ENCODE measurements around the gene CD7. TPM values are rescaled to one million over a fixed set of nuclear protein-coding genes. Genes with fewer than 3 reads are reported as not detected.
"Not testable (repeated sequence)": the region's sequence is repeated elsewhere in the genome, so short reads cannot be mapped to it uniquely, and the experiment has no call there.

The CD7 gene
- total RNA-seq, 1 experiment from 2014 or later, result 0.93 TPM

DNA sequence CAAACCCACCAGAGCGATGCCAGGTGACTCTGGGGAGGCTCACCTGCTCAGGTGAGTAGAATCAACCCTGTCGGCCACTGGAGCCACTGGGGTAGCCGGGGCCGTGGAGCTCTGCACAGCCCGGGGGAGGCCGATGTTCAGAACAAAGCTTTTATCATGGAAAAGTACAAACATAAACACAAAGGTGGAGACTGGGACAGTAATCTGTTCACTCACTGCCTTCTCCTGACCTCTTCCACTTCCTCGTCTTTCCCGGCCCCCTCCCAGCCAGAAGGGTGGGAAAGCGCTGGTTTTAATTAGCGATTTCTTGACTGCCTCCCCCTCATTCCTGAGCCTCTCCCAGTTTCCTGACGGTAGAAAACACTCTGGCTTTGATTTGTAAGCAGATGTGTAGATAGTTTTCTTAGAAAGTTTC lies 31.9 kb upstream of the CD7 start:
- no peak overlapping the region for H3K27ac Mint-ChIP-seq (ENCODE audit: unreplicated experiment)
- intact Hi-C loops (cut with micrococcal nuclease; ENCODE audit: unreplicated experiment), result no loop called here
- H3K27me3 ChIP-seq (replicated peaks; ENCODE audit: control insufficient read depth, insufficient read depth, low read length), result no peaks in the 10 kb centered on the region
- peaks cover 7% of the 10 kb centered on the region for H3K36me3 Mint-ChIP-seq (ENCODE audit: insufficient read depth, unreplicated experiment)
- H3K36me3 ChIP-seq (ENCODE audit: control insufficient read depth, insufficient read depth, low read length), result no peaks in the 10 kb centered on the region
- TF ChIP-seq, protein P1, sequence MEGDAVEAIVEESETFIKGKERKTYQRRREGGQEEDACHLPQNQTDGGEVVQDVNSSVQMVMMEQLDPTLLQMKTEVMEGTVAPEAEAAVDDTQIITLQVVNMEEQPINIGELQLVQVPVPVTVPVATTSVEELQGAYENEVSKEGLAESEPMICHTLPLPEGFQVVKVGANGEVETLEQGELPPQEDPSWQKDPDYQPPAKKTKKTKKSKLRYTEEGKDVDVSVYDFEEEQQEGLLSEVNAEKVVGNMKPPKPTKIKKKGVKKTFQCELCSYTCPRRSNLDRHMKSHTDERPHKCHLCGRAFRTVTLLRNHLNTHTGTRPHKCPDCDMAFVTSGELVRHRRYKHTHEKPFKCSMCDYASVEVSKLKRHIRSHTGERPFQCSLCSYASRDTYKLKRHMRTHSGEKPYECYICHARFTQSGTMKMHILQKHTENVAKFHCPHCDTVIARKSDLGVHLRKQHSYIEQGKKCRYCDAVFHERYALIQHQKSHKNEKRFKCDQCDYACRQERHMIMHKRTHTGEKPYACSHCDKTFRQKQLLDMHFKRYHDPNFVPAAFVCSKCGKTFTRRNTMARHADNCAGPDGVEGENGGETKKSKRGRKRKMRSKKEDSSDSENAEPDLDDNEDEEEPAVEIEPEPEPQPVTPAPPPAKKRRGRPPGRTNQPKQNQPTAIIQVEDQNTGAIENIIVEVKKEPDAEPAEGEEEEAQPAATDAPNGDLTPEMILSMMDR (IDR thresholded peaks at IDR 0.05; ENCODE audit: insufficient read depth in 1 of 2, low read depth in 1 of 2, low read length in 1 of 2, severe bottlenecking in 1 of 2, unreplicated experiment in 1 of 2), result no peak
- H3K9me3 Mint-ChIP-seq (ENCODE audit: unreplicated experiment), result no peaks in the 10 kb centered on the region
- CTCF ChIA-PET, result interaction anchor here (1.1 kb wide), 1 partner anchor 9 kb away, joined by 3 read pairs; no protein-coding TSS in a partner anchor
- DNase-seq, result no peak
- POLR2A ChIA-PET, result no interaction called here
- no peaks in the 10 kb centered on the region for H3K9me3 ChIP-seq
- H3K4me1 ChIP-seq, result peaks cover 23% of the 10 kb centered on the region
- H3K27me3 Mint-ChIP-seq (ENCODE audit: insufficient read depth, unreplicated experiment), result no peaks in the 10 kb centered on the region
- no peak overlapping the region for H3K4me3 Mint-ChIP-seq (ENCODE audit: unreplicated experiment)
- BruUV-seq (replicated peaks), result no TSS peak
- no peak overlapping the region for H3K4me3 ChIP-seq (ENCODE audit: low read depth, low read length)
- H3K4me1 Mint-ChIP-seq (ENCODE audit: low read depth, unreplicated experiment), result peaks cover 17% of the 10 kb centered on the region

DNA sequence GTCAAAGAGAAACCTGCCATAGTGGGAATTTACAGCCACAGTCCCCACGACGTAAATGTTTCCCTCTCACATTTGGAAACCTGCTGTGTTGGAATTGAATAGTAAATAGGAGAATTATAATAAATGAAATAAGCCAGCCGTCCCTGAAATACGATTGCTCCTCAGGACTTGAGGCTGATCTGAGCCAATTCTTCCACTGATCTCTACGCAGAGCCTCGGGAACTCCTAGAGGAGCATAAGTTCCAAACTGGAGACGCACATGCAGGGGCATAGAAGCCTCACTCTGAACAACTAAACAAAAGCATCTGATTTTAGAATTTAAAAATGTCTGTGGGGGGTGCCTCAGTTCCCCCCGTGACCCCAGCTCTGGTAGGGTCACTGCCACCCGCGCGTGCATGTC lies 31.5 kb upstream of the CD7 start:
- DNase-seq, result no peak
- Mint-ChIP-seq H3K9me3 (ENCODE audit: unreplicated experiment) (no peaks in the 10 kb centered on the region), H3K4me3 (ENCODE audit: unreplicated experiment) (no peak overlapping the region), H3K27ac (ENCODE audit: unreplicated experiment) (no peak overlapping the region), H3K36me3 (ENCODE audit: insufficient read depth, unreplicated experiment) (peaks cover 7% of the 10 kb centered on the region), H3K4me1 (ENCODE audit: low read depth, unreplicated experiment) (peaks cover 17% of the 10 kb centered on the region), H3K27me3 (ENCODE audit: insufficient read depth, unreplicated experiment) (no peaks in the 10 kb centered on the region)
- no TSS peak for BruUV-seq (replicated peaks)
- intact Hi-C loops (cut with micrococcal nuclease; ENCODE audit: unreplicated experiment), result no loop called here
- H3K27me3 ChIP-seq (replicated peaks; ENCODE audit: control insufficient read depth, insufficient read depth, low read length), result no peaks in the 10 kb centered on the region
- no peaks in the 10 kb centered on the region for H3K36me3 ChIP-seq (ENCODE audit: control insufficient read depth, insufficient read depth, low read length)
- TF ChIP-seq, protein P1 (IDR thresholded peaks at IDR 0.05; ENCODE audit: insufficient read depth in 1 of 2, low read depth in 1 of 2, low read length in 1 of 2, severe bottlenecking in 1 of 2, unreplicated experiment in 1 of 2), result no peak
- peaks cover 23% of the 10 kb centered on the region for H3K4me1 ChIP-seq
- ChIA-PET CTCF (interaction anchor here (1.1 kb wide), 1 partner anchor 9 kb away, joined by 3 read pairs; no protein-coding TSS in a partner anchor), POLR2A (no interaction called here)
- no peaks in the 10 kb centered on the region for H3K9me3 ChIP-seq
- H3K4me3 ChIP-seq (ENCODE audit: low read depth, low read length), result no peak overlapping the region

DNA sequence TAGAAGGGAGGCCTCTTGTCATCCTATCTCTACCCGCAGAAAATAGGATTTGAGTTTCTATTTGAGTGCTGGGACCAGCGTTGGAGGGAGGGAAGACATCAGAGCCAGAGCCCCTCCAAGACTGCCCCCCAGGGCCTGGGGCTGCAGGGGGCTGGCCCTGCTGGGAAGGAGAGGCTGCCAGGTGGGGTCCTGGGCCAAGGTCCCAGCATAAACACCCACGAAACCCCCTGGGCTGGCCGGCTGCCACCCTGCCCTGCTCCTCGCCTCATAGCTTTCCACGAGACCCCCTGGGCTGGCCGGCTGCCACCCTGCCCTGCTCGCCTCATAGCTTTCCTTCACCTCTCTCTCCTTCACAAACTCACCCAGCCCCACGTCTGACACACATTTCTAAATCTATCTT lies 31.0 kb upstream of the CD7 start:
- no peak overlapping the region for H3K4me3 ChIP-seq (ENCODE audit: low read depth, low read length)
- ChIA-PET CTCF (no interaction called here), POLR2A (no interaction called here)
- Mint-ChIP-seq H3K36me3 (ENCODE audit: insufficient read depth, unreplicated experiment) (peaks cover 7% of the 10 kb centered on the region), H3K27ac (ENCODE audit: unreplicated experiment) (no peak overlapping the region), H3K4me1 (ENCODE audit: low read depth, unreplicated experiment) (peaks cover 17% of the 10 kb centered on the region), H3K9me3 (ENCODE audit: unreplicated experiment) (no peaks in the 10 kb centered on the region), H3K4me3 (ENCODE audit: unreplicated experiment) (no peak overlapping the region), H3K27me3 (ENCODE audit: insufficient read depth, unreplicated experiment) (no peaks in the 10 kb centered on the region)
- intact Hi-C loops (cut with micrococcal nuclease; ENCODE audit: unreplicated experiment), result no loop called here
- peaks cover 23% of the 10 kb centered on the region for H3K4me1 ChIP-seq
- H3K36me3 ChIP-seq (ENCODE audit: control insufficient read depth, insufficient read depth, low read length), result no peaks in the 10 kb centered on the region
- BruUV-seq (replicated peaks), result no TSS peak
- TF ChIP-seq, protein P1 (IDR thresholded peaks at IDR 0.05; ENCODE audit: insufficient read depth in 1 of 2, low read depth in 1 of 2, low read length in 1 of 2, severe bottlenecking in 1 of 2, unreplicated experiment in 1 of 2), result no peak
- H3K27me3 ChIP-seq (replicated peaks; ENCODE audit: control insufficient read depth, insufficient read depth, low read length), result no peaks in the 10 kb centered on the region
- no peaks in the 10 kb centered on the region for H3K9me3 ChIP-seq
- no peak for DNase-seq

DNA sequence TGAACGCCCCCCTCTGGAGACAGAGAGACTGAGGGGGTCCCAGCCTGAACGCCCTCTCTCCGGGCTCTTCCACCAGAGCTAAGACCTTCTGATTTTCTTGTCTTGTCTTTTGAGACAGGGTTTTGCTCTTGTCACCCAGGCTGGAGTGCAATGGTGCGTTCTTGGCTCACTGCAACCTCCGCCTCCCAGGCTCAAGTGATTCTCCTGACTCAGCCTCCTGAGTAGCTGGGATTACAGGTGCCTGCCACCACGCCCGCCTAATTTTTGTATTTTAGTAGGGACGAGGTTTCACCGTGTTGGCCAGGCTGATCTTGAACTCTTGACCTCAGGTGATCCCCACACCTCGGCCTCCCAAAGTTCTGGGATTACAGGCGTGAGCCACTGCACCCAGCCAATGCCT lies 30.6 kb upstream of the CD7 start:
- BruUV-seq (replicated peaks); intact Hi-C loops (cut with micrococcal nuclease; ENCODE audit: unreplicated experiment); POLR2A ChIA-PET; CTCF ChIA-PET; H3K36me3 ChIP-seq (ENCODE audit: control insufficient read depth, insufficient read depth, low read length); H3K9me3 Mint-ChIP-seq (ENCODE audit: unreplicated experiment); H3K36me3 Mint-ChIP-seq (ENCODE audit: insufficient read depth, unreplicated experiment); H3K4me3 Mint-ChIP-seq (ENCODE audit: unreplicated experiment); H3K27me3 ChIP-seq (replicated peaks; ENCODE audit: control insufficient read depth, insufficient read depth, low read length); H3K9me3 ChIP-seq; DNase-seq; H3K27ac Mint-ChIP-seq (ENCODE audit: unreplicated experiment); H3K4me3 ChIP-seq (ENCODE audit: low read depth, low read length); H3K27me3 Mint-ChIP-seq (ENCODE audit: insufficient read depth, unreplicated experiment): not testable (repeated sequence)
- peaks cover 27% of the 10 kb centered on the region for H3K4me1 ChIP-seq
- peaks cover 17% of the 10 kb centered on the region for H3K4me1 Mint-ChIP-seq (ENCODE audit: low read depth, unreplicated experiment)
